Measurements from ENCODE around the gene ADAMTS20. TPM values are rescaled to one million over a fixed set of nuclear protein-coding genes. Genes with fewer than 3 reads are reported as not detected.
A peak's percentile ranks its signal among the peaks of the same experiment; 100 is the strongest.

The ADAMTS20 gene
- total RNA-seq, 1 donor from 2014 or later, result not detected

DNA sequence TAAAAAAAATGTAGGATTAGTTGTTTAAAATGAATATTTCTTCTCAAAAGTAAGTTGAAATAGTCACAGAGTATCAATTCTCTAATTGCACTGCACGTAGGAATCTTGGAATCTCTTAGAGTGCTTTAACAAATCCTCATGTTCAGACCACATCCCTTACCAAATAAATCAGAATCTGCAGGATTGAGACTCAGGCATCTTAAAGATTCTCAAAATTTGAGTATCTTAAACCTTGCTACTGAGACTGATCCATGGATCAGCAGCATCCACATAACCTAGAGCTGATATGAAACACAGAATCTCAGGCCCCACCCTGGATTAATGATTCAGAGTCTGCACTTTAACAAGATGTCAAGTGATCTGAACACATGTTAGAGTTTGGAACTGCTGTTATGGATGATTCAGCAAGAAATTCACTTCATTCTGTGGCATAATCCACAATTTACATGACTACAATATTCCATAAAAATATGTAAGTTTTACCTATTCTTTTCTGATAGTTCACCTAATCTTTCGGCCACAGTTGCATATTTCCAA, 58.7 kb downstream of the ADAMTS20 start:
- Histone ChIP-seq H3K4me1 (no peaks in the 10 kb centered on the region), H3K27ac (no peak overlapping the region), H3K27me3 (no peaks in the 10 kb centered on the region), H3K4me3 (no peak overlapping the region), H3K36me3 (no peaks in the 10 kb centered on the region), H3K9me3 (no peaks in the 10 kb centered on the region)
- intact Hi-C loops (cut with DNase I), result no loop called here
- TF ChIP-seq POLR2AphosphoS5 (IDR thresholded peaks at IDR 0.05; ENCODE audit: insufficient read depth in 1 of 2, low read depth in 1 of 2) (no peak), POLR2A (IDR thresholded peaks at IDR 0.05) (no peak)
- TF ChIP-seq, protein P1, sequence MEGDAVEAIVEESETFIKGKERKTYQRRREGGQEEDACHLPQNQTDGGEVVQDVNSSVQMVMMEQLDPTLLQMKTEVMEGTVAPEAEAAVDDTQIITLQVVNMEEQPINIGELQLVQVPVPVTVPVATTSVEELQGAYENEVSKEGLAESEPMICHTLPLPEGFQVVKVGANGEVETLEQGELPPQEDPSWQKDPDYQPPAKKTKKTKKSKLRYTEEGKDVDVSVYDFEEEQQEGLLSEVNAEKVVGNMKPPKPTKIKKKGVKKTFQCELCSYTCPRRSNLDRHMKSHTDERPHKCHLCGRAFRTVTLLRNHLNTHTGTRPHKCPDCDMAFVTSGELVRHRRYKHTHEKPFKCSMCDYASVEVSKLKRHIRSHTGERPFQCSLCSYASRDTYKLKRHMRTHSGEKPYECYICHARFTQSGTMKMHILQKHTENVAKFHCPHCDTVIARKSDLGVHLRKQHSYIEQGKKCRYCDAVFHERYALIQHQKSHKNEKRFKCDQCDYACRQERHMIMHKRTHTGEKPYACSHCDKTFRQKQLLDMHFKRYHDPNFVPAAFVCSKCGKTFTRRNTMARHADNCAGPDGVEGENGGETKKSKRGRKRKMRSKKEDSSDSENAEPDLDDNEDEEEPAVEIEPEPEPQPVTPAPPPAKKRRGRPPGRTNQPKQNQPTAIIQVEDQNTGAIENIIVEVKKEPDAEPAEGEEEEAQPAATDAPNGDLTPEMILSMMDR (IDR thresholded peaks at IDR 0.05), result no peak
- DNase-seq (ENCODE audit: extremely low spot score in 2 of 2), result no peak

DNA sequence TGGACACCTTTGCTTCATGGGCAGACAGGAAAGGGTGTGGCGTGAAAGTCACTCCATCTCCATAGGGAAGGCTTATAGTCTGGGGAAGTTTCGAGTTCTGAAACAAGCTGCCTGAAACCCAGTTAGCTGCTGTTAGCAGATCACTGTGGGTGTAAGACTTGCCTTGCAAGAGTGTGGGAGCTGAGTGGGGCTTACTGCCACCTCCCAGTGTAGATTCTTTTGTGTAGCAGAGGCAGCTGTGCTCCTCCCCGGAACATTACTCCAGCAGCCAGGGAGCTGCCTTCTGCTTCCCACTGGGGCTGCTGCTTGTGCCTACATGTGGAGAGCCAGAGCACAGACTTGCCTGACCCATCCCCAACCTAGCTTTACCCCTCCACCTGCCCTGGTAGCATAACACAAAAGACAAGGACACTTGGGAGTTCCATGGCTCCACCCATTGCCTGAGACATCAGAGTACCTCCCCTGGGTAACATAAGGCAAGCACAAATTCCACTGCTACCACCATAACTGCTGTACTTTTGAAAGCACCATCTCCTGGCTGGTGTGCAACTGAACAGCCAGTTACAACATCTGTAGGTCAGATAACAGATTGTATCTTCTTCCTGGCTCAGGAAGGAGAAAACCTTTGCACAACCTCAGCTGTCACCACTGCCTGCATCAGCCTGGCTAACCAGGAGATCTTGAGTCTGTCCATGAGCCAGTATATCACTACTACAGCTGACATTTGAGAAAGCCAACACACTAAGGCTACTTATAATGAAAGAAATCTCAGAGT, 69.5 kb downstream of the ADAMTS20 start:
- H3K27me3 ChIP-seq, result no peaks in the 10 kb centered on the region
- H3K9me3 ChIP-seq, result no peaks in the 10 kb centered on the region
- intact Hi-C loops (cut with DNase I), result no loop called here
- no peak overlapping the region for H3K27ac ChIP-seq
- peak in 1 of 2 donors; percentile 78 for DNase-seq (ENCODE audit: extremely low spot score in 2 of 2)
- no peaks in the 10 kb centered on the region for H3K36me3 ChIP-seq
- no peaks in the 10 kb centered on the region for H3K4me1 ChIP-seq
- H3K4me3 ChIP-seq, result no peak overlapping the region
- TF ChIP-seq, protein P1 (IDR thresholded peaks at IDR 0.05), result no peak
- TF ChIP-seq POLR2AphosphoS5 (IDR thresholded peaks at IDR 0.05; ENCODE audit: insufficient read depth in 1 of 2, low read depth in 1 of 2) (no peak), POLR2A (IDR thresholded peaks at IDR 0.05) (no peak)

DNA sequence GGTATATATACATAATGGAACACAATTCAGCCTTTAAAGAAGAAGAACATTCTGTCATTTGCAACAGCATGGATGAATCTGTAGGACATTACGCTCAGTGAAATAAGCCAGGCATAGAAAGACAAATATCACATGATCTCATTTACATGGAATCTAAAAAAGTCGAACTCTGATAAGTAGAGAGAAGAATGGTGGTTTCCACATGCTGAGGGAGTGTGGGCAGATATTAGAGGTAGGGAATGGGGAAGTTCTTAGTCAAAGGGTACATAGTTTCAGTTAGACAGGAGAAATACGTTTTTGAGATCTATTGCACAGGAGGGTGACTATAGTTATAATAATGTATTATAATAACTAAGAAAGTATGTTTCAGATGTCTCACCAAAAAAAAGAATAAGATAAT, 71.4 kb downstream of the ADAMTS20 start:
- no peaks in the 10 kb centered on the region for H3K9me3 ChIP-seq
- intact Hi-C loops (cut with DNase I), result no loop called here
- H3K27ac ChIP-seq, result no peak overlapping the region
- H3K36me3 ChIP-seq, result no peaks in the 10 kb centered on the region
- no peak overlapping the region for H3K4me3 ChIP-seq
- no peak for DNase-seq (ENCODE audit: extremely low spot score in 2 of 2)
- no peaks in the 10 kb centered on the region for H3K4me1 ChIP-seq
- H3K27me3 ChIP-seq, result no peaks in the 10 kb centered on the region
- TF ChIP-seq, protein P1 (IDR thresholded peaks at IDR 0.05), result no peak
- no peak for TF ChIP-seq POLR2A (IDR thresholded peaks at IDR 0.05)
- TF ChIP-seq POLR2AphosphoS5 (IDR thresholded peaks at IDR 0.05; ENCODE audit: insufficient read depth in 1 of 2, low read depth in 1 of 2), result no peak

DNA sequence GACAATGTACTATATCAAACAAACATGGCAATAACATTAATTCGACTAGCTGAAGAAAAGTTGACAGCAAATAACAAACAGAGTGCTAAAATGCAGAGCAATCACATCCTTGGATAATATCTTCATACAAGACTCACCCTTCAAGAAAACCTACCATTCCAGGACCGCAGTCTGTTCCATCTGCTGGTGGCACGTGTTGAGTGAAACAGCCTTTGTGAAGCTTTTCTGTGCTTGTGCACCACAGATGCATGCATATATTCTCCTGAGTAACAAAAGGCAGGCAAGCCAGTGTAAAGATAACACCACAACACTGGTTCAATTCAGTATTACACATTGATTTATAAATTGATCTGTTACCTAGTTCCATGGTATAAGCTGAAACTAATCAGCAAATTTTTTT, 89.3 kb downstream of the ADAMTS20 start:
- DNase-seq (ENCODE audit: extremely low spot score in 2 of 2), result no peak
- no peaks in the 10 kb centered on the region for H3K9me3 ChIP-seq
- H3K4me1 ChIP-seq, result no peaks in the 10 kb centered on the region
- TF ChIP-seq, protein P1 (IDR thresholded peaks at IDR 0.05), result no peak
- no peak for TF ChIP-seq POLR2AphosphoS5 (IDR thresholded peaks at IDR 0.05; ENCODE audit: insufficient read depth in 1 of 2, low read depth in 1 of 2)
- no peak for TF ChIP-seq POLR2A (IDR thresholded peaks at IDR 0.05)
- no peaks in the 10 kb centered on the region for H3K36me3 ChIP-seq
- no peak overlapping the region for H3K27ac ChIP-seq
- H3K27me3 ChIP-seq, result no peaks in the 10 kb centered on the region
- intact Hi-C loops (cut with DNase I), result no loop called here
- H3K4me3 ChIP-seq, result no peak overlapping the region

DNA sequence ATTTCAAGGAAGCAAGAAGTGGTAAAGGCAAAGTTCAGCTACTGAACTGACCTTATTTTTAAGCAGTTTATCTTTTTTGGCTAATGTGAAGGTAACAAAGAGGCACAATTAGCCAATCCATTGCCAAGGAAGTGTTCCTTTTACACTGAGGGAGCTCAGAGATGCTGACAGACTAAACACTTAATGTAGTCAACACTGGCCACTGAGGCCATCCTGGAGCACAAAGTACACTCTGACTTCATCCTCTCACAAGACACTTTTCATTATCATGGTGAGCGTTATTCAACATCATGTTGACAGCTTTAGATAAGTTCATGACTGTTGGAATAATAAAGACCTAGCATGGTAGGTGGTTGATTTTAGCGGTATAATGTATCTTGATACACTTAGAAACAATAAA, 89.9 kb downstream of the ADAMTS20 start:
- Histone ChIP-seq H3K9me3 (no peaks in the 10 kb centered on the region), H3K27me3 (no peaks in the 10 kb centered on the region), H3K4me3 (no peak overlapping the region), H3K36me3 (no peaks in the 10 kb centered on the region), H3K4me1 (no peaks in the 10 kb centered on the region), H3K27ac (no peak overlapping the region)
- TF ChIP-seq POLR2A (IDR thresholded peaks at IDR 0.05) (no peak), POLR2AphosphoS5 (IDR thresholded peaks at IDR 0.05; ENCODE audit: insufficient read depth in 1 of 2, low read depth in 1 of 2) (no peak)
- TF ChIP-seq, protein P1 (IDR thresholded peaks at IDR 0.05), result no peak
- DNase-seq (ENCODE audit: extremely low spot score in 2 of 2), result no peak
- intact Hi-C loops (cut with DNase I), result no loop called here
